ENCODE results near the gene ACTL6B. TPM values are rescaled to one million over a fixed set of nuclear protein-coding genes. Genes with fewer than 3 reads are reported as not detected.

Gene ACTL6B
- total and polyA plus RNA-seq, 9 of the 15 experiments (the other 6 are each of a cell fraction or from before 2014, with no cell fraction given): not detected

GRCh38 chr7:100627238-100627549, 29.1 kb downstream of the ACTL6B start (continued):
- TF ChIP-seq ZBTB34 (CRISPR knock-in tag; IDR thresholded peaks at IDR 0.05): no peak
- no peak for TF ChIP-seq UBTF (IDR thresholded peaks at IDR 0.05; ENCODE audit: borderline replicate concordance in 1 of 2, low read depth in 2 of 2, low read length in 2 of 2)
- TF ChIP-seq TAF9B (IDR thresholded peaks at IDR 0.05; ENCODE audit: partially characterized antibody): no peak
- peak; percentile 1 for TF ChIP-seq ZNF146 (CRISPR knock-in tag; IDR thresholded peaks at IDR 0.05; ENCODE audit: unreplicated experiment)
- TF ChIP-seq HMGN3 (IDR thresholded peaks at IDR 0.05; ENCODE audit: borderline replicate concordance, extremely low read depth, insufficient read length, low read depth, low read length): peak; percentile 6
- TF ChIP-seq PPARD (CRISPR knock-in tag; IDR thresholded peaks at IDR 0.05): no peak
- TF ChIP-seq IRF9 (tag; IDR thresholded peaks at IDR 0.05): no peak
- TF ChIP-seq MECOM (CRISPR knock-in tag; IDR thresholded peaks at IDR 0.05): no peak
- no peak for TF ChIP-seq U2AF2 (optimal IDR thresholded peaks at IDR 0.05; ENCODE audit: low read depth, low read length)
- TF ChIP-seq ZNF77 (CRISPR knock-in tag; IDR thresholded peaks at IDR 0.05): no peak
- TF ChIP-seq POLR2H (tag; IDR thresholded peaks at IDR 0.05; ENCODE audit: low read depth): no peak

All from K562 (cell line).